OCI-LY7 (cell line): ENCODE results near the gene ERBB2. TPM values are rescaled to one million over a fixed set of nuclear protein-coding genes. Genes with fewer than 3 reads are reported as not detected.

Experiments used
- BruUV-seq: library from RNA; stranded (reverse); fragments of 400-500 nt; replicated peaks from 2 replicates; lab custom pipeline; 2021; lab: Mats Ljungman, UMichigan
- CTCF ChIA-PET: fragments of 300-600 bp; sonication (Branson Sonifier 250); formaldehyde crosslinking; loops from one replicate; lab custom pipeline; 2022; ENCODE audit warnings: antibody characterized with exemption; ENCODE audit not compliant: unreplicated experiment; lab: Charles Lee
- POLR2A ChIA-PET: fragments of 300-600 bp; sonication (Branson Sonifier 250); formaldehyde crosslinking; loops from one replicate; lab custom pipeline; 2022; ENCODE audit warnings: antibody characterized with exemption; lab: Charles Lee
- DNase-seq: peaks from one replicate; pipeline ENCODE4 v3.0.0-alpha.2; 2015; ENCODE audit warnings: low spot score
- H2AFZ ChIP-seq: fragments of 200-600 bp; sonication (generic), shearing (Covaris generic); 2 replicates; pipeline ENCODE4 v1.6.1; 2014; ENCODE audit warnings: mild to moderate bottlenecking, antibody characterized with exemption, low read length, moderate library complexity
- H3K27ac ChIP-seq: fragments of 200-600 bp; sonication (generic); 2 replicates; pipeline ENCODE4 v1.5.1; 2014; ENCODE audit warnings: mixed run types, low read depth, mild to moderate bottlenecking, moderate library complexity, low read length, inconsistent platforms; ENCODE audit not compliant: poor library complexity, severe bottlenecking
- H3K36me3 ChIP-seq: fragments of 200-600 bp; sonication (generic); 2 replicates; pipeline ENCODE4 v1.6.1; 2014; ENCODE audit warnings: mild to moderate bottlenecking, antibody characterized with exemption, low read length, moderate library complexity, mixed read lengths; ENCODE audit not compliant: insufficient read depth
- H3K4me1 ChIP-seq: fragments of 200-600 bp; sonication (generic); 2 replicates; pipeline ENCODE4 v1.5.1; 2014; ENCODE audit warnings: mild to moderate bottlenecking, low read length; ENCODE audit not compliant: insufficient read depth, poor library complexity, severe bottlenecking
- H3K4me2 ChIP-seq: fragments of 200-600 bp; sonication (generic); 2 replicates; pipeline ENCODE4 v1.6.1; 2014; ENCODE audit warnings: mild to moderate bottlenecking, low read length
- H3K4me3 ChIP-seq: fragments of 200-600 bp; sonication (generic); 2 replicates; pipeline ENCODE4 v1.5.1; 2014; ENCODE audit warnings: mild to moderate bottlenecking, low read depth, low read length; ENCODE audit not compliant: poor library complexity, severe bottlenecking
- H3K79me2 ChIP-seq: fragments of 200-600 bp; sonication (generic); 2 replicates; pipeline ENCODE4 v1.6.1; 2016; ENCODE audit warnings: low read depth, mild to moderate bottlenecking, low read length, moderate library complexity, mixed read lengths; ENCODE audit not compliant: insufficient read depth
- H3K9me2 ChIP-seq: fragments of 200-600 bp; sonication (generic); 2 replicates; pipeline ENCODE4 v1.6.1; 2016; ENCODE audit warnings: mild to moderate bottlenecking, low read length, mixed read lengths; ENCODE audit not compliant: insufficient read depth
- H3K9me3 ChIP-seq: fragments of 200-600 bp; sonication (generic); 2 replicates; pipeline ENCODE4 v1.6.1; 2014; ENCODE audit warnings: mild to moderate bottlenecking, mixed run types, low read length, mixed read lengths
- H4K20me1 ChIP-seq: fragments of 200-600 bp; sonication (generic); 2 replicates; pipeline ENCODE4 v1.6.1; 2014; ENCODE audit warnings: mild to moderate bottlenecking, antibody characterized with exemption, low read length, moderate library complexity, mixed read lengths; ENCODE audit not compliant: insufficient read depth
- EZH2phosphoT487 ChIP-seq: fragments of 200-600 bp; sonication (generic); IDR thresholded peaks from 2 replicates; pipeline ENCODE4 v1.6.1; 2018; ENCODE audit warnings: low read depth, borderline replicate concordance, mild to moderate bottlenecking, mixed run types, antibody characterized with exemption, low read length, moderate library complexity, mixed read lengths
- intact Hi-C: fragments of 100-400 bp; cut with micrococcal nuclease; formaldehyde crosslinking; loops from one replicate; pipeline ENCODE4 v1.10.0; 2022; ENCODE audit not compliant: unreplicated experiment
- total RNA-seq, 2 experiments: library from RNA; depleted of rRNA in 1 of 2; stranded (reverse); fragments of >200 nt in 1 of 2; shearing (Covaris generic) in 1 of 2; gene quantifications; 2 replicates each; pipeline ENCODE4 v1.2.3, GENCODE V29; 2014 to 2022
- TF ChIP-seq, protein P1 (sequence below): fragments of 200-600 bp; sonication (generic); conservative IDR thresholded peaks from 2 replicates; pipeline ENCODE4 v1.5.1; 2014; ENCODE audit warnings: mild to moderate bottlenecking, antibody characterized with exemption, low read length, moderate library complexity, mixed read lengths

Gene ERBB2
- total RNA-seq, 2 experiments from 2014 or later, result 6.5 to 11.4 TPM

DNA sequence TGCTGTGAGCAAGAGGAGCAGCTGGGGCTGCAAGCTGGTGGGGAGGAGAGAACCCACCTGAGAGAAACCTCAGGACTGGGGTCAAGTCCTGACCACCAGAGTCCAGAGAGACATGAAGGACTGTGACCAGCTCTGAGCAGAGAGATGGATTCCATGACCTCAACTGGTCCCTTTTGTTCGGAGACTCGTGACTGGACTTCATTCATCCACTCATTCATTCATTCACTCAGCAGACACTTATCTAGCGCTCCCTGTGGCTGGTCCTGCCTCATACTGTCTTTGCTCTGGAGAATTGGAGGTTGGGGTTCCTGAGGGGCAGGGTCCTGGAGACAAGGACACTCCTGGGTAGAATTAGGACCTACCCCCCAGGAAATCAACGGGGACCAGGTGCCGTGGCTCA lies 4.0 kb downstream of the ERBB2 start:
- TF ChIP-seq, protein P1, sequence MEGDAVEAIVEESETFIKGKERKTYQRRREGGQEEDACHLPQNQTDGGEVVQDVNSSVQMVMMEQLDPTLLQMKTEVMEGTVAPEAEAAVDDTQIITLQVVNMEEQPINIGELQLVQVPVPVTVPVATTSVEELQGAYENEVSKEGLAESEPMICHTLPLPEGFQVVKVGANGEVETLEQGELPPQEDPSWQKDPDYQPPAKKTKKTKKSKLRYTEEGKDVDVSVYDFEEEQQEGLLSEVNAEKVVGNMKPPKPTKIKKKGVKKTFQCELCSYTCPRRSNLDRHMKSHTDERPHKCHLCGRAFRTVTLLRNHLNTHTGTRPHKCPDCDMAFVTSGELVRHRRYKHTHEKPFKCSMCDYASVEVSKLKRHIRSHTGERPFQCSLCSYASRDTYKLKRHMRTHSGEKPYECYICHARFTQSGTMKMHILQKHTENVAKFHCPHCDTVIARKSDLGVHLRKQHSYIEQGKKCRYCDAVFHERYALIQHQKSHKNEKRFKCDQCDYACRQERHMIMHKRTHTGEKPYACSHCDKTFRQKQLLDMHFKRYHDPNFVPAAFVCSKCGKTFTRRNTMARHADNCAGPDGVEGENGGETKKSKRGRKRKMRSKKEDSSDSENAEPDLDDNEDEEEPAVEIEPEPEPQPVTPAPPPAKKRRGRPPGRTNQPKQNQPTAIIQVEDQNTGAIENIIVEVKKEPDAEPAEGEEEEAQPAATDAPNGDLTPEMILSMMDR, result no peak
- TF ChIP-seq EZH2phosphoT487, result no peak
- POLR2A ChIA-PET, result no interaction called here
- no peaks in the 10 kb centered on the region for H3K9me2 ChIP-seq
- H3K9me3 ChIP-seq, result no peaks in the 10 kb centered on the region
- no peak overlapping the region for H3K4me2 ChIP-seq
- intact Hi-C loops, result no loop called here
- no TSS peak for BruUV-seq
- no peaks in the 10 kb centered on the region for H4K20me1 ChIP-seq
- peaks cover 4% of the 10 kb centered on the region for H3K4me1 ChIP-seq
- CTCF ChIA-PET, result no interaction called here
- no peak overlapping the region for H2AFZ ChIP-seq
- no peak overlapping the region for H3K4me3 ChIP-seq
- H3K79me2 ChIP-seq, result no peaks in the 10 kb centered on the region
- H3K36me3 ChIP-seq, result no peaks in the 10 kb centered on the region
- no peak overlapping the region for H3K27ac ChIP-seq
- no peak for DNase-seq

DNA sequence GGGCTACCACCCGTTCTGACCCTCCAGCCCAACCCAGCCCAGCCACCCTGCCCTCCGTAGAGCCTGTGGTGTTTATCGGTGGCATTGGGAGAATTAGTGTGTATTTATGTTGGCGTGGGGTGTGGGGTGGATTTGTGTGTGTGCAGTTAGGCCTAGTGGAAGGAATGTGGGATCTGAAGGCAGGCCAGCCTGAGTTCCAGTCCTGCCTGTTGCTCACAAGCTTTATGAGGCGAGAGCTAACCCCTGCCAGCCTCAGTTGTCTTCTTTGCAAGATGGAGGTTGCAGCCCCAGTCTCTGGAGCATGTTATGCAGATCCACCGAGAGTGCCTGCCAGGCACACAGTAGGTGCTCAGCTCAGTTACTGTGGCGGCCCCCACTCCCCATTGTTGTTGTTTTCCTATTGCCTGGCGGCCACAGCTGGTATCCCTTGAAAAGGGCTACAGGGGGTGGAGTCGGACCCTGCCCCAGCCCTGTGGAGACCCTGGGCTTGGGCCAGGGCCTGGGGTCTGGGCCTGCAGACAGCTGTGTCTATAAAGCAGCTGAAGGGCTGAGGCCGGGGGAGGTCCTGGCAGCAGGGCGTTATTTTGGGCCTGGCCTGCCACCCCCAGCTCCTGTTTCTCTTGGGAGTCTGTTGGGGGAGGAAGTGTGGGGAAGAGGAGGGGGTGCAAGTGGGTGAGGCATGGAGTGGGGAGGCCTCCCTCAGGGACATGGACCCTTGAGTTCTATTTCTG lies 5.1 kb downstream of the ERBB2 start:
- Histone ChIP-seq H3K4me3 (no peak overlapping the region), H3K79me2 (no peaks in the 10 kb centered on the region), H3K4me1 (peaks cover 4% of the 10 kb centered on the region), H3K27ac (no peak overlapping the region), H2AFZ (no peak overlapping the region), H4K20me1 (no peaks in the 10 kb centered on the region), H3K9me2 (no peaks in the 10 kb centered on the region), H3K36me3 (no peaks in the 10 kb centered on the region), H3K4me2 (no peak overlapping the region), H3K9me3 (no peaks in the 10 kb centered on the region)
- intact Hi-C loops, result no loop called here
- no peak for DNase-seq
- ChIA-PET POLR2A (no interaction called here), CTCF (interaction anchor here (0.6 kb wide), 1 partner anchor 21 kb away, joined by 3 read pairs; no protein-coding TSS in a partner anchor)
- no TSS peak for BruUV-seq
- TF ChIP-seq, protein P1, result no peak
- no peak for TF ChIP-seq EZH2phosphoT487

- Histone ChIP-seq H3K79me2 (no peaks in the 10 kb centered on the region), H3K27ac (no peak overlapping the region), H3K4me1 (peaks cover 4% of the 10 kb centered on the region), H4K20me1 (no peaks in the 10 kb centered on the region), H3K4me2 (no peak overlapping the region), H3K36me3 (no peaks in the 10 kb centered on the region), H2AFZ (no peak overlapping the region), H3K9me2 (no peaks in the 10 kb centered on the region), H3K9me3 (no peaks in the 10 kb centered on the region), H3K4me3 (no peak overlapping the region)
- BruUV-seq, result no TSS peak
- TF ChIP-seq EZH2phosphoT487, result no peak
- TF ChIP-seq, protein P1, result no peak
- CTCF ChIA-PET, result no interaction called here
- intact Hi-C loops, result no loop called here
- no peak for DNase-seq
- POLR2A ChIA-PET, result no interaction called here
Measured at GRCh38 chr17:39705786-39706348, 6.0 kb downstream of the ERBB2 start.
